RWPE1 (cell line): ENCODE measurements around the gene COL4A1.
A peak's percentile ranks its signal among the peaks of the same experiment; 100 is the strongest.

Experiments
- CTCF ChIA-PET: fragments of 350-600 bp; sonication (Branson Sonifier 250); formaldehyde crosslinking; extraction: SDS; loops from one replicate; lab custom pipeline; 2021; lab: Yijun Ruan, JAX
- POLR2A ChIA-PET: fragments of 400-600 bp; formaldehyde crosslinking; extraction: SDS; loops from one replicate; lab custom pipeline; 2020; ENCODE audit warnings: antibody characterized with exemption; ENCODE audit not compliant: low non-redundant PET; lab: Yijun Ruan, JAX
- DNase-seq: peaks from one replicate; pipeline ENCODE4 v3.0.0; 2012; ENCODE audit warnings: low spot score
- H3K27ac ChIP-seq: fragments of 450-650 bp; 2 replicates; pipeline ENCODE4 v1.5.1; 2017
- TF ChIP-seq, protein P1 (sequence below): fragments of 450-650 bp; conservative IDR thresholded peaks from 2 replicates; pipeline ENCODE4 v1.5.1; 2017; ENCODE audit warnings: low read depth, mild to moderate bottlenecking

Gene COL4A1

DNA sequence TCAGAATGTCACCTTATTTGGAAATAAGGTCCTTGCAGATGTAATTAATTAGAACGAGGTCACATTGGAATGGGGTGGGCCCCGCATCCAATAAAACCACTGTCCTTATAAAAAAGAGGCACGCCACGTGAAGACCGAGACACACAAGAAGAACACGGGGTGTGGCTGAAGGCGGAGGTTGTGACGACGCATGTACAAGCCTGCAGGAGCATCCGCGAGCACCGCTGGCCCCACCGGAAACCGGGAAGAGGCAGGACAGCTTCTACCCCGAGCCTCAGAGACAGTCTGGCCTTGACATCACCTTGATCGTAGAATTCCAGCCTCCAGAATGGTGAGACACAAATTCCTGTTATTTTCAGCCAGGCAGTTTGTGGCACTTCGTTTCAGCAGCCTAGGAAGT is 177.9 kb downstream of the COL4A1 start:
- TF ChIP-seq, protein P1, sequence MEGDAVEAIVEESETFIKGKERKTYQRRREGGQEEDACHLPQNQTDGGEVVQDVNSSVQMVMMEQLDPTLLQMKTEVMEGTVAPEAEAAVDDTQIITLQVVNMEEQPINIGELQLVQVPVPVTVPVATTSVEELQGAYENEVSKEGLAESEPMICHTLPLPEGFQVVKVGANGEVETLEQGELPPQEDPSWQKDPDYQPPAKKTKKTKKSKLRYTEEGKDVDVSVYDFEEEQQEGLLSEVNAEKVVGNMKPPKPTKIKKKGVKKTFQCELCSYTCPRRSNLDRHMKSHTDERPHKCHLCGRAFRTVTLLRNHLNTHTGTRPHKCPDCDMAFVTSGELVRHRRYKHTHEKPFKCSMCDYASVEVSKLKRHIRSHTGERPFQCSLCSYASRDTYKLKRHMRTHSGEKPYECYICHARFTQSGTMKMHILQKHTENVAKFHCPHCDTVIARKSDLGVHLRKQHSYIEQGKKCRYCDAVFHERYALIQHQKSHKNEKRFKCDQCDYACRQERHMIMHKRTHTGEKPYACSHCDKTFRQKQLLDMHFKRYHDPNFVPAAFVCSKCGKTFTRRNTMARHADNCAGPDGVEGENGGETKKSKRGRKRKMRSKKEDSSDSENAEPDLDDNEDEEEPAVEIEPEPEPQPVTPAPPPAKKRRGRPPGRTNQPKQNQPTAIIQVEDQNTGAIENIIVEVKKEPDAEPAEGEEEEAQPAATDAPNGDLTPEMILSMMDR, result no peak
- H3K27ac ChIP-seq, result no peak overlapping the region
- DNase-seq, result no peak
- CTCF ChIA-PET, result no interaction called here
- POLR2A ChIA-PET, result no interaction called here

DNA sequence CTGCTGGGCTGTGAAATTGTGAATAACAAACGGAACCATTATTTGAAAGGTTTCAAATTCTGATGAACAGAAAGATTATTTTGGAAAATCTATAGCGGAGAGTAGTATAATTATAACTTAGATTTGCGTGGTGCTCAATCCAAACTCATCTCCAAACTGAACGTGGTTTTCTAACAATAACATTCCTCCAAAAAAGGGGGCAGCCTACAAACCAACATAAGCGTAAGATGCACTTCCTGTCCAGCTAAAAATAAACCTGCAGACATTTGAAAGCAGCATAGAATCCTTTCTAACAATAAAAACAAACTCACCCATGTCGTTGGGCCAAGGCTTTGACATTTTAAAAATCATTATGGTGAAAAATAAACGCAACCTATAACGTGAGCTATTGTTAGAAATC is 178.4 kb downstream of the COL4A1 start:
- ChIA-PET POLR2A (no interaction called here), CTCF (interaction anchor here (0.6 kb wide), 1 partner anchor 853 kb away, joined by 4 read pairs; no protein-coding TSS in a partner anchor)
- no peak overlapping the region for H3K27ac ChIP-seq
- no peak for DNase-seq
- TF ChIP-seq, protein P1, result no peak

DNA sequence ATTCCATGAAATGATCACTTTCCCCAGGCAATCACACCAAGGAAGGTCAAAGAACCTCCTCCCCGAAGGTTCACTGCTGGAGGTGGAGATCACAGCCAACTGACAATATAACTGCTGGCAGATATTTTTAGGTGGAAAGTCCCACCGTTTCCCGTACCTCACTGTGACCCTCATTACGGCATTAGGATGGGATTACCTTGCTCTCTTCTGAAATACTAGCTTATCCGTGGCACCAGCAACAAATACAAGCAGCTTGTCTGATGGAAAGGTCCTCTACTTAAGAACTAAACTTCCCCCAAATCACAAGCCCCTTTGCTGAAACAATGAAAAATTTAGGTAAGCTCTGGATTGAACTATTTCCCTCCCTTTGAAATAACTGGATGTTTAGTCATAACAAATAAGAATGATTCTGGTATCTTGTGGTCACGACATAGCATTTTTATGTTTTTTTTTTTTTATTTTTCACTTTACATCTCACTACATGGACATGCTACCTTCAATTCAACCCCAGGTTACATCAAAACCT is 178.9 kb downstream of the COL4A1 start:
- CTCF ChIA-PET, result interaction anchor here (0.6 kb wide), 1 partner anchor 853 kb away, joined by 4 read pairs; no protein-coding TSS in a partner anchor
- H3K27ac ChIP-seq, result no peak overlapping the region
- POLR2A ChIA-PET, result no interaction called here
- TF ChIP-seq, protein P1, result no peak
- DNase-seq, result peak; percentile 17

DNA sequence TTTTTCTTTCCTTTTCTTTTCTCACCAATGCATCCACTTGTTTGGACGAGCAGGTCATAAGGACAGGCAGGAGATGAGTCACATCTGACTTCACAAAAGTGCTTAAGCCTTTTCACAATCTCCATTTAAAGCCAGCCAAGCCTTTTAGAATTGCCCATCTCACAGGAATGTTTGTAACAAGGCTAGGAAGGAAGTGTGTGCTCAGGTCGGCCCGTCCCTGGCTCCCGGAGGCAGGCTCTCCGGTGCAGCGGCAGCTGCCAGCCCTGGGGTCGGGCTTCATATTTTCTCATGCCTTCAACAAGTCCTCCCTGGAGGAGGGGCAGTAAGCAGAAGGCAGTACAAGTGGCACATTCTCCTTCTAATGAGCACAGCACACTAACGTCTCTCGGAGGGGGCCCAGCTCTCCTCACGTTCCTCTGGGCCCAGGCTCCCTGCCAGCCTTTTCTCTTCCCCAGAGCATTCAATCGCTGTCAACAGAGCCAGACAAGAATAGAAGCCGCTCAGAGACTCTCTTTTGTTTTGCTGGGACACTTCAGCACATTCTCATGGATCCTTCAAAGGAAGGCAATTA is 180.5 kb downstream of the COL4A1 start:
- TF ChIP-seq, protein P1, result no peak
- ChIA-PET CTCF (interaction anchor here (1.0 kb wide), 1 partner anchor 140 kb away, joined by 3 read pairs; no protein-coding TSS in a partner anchor), POLR2A (no interaction called here)
- peak overlapping the region; percentile 92 for H3K27ac ChIP-seq
- DNase-seq, result peak; percentile 84

DNA sequence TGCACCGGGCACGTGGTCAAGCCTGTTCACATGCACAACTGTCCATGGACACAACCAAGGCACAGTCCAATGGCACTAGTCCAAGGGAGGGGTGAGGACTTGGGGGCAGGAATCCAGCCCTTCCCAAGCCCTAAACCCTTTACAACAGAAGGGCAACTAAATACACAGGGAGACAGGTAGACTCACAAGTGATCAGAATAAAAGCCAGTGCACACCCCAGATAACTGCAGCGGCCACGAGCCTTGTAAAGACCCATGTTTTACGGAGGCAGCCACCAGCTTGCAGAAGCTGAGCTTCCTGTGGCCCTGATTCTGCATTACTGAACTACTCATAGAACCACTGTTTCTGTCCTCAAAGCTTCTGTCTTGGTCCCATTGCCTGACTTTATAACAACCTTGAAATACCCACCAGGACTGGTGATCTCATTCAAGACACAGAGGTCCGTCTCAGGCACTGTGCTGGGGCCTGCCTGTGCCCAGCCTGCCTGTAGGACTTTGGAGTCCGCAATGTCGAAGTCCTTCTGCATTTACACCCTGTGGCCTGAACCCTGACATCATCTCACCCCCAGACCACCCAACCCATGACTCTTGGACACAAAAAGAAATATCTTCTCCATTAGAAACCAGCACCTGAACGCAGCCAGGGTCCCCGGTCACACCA is 181.2 kb downstream of the COL4A1 start:
- CTCF ChIA-PET, result no interaction called here

DNA sequence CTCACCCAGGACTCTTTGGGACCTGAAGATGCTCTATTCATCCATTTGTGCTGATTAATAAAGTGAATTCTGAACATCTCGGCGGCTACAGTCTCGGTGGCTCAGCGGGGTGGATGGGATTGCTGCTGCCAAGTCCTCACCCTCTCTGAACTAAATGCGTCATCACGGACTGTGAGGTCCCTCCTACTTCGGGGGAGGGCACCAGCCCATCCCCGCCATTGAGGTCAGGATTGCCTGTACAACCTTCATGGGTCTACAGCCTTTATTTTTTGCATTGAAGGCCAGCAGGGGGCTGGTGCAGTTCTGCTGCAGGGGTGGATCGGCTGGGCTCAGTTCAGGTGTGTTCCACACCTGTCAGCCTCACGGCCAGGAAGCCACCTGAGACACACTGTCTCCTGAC is 181.8 kb downstream of the COL4A1 start:
- ChIA-PET CTCF (no interaction called here), POLR2A (interaction anchor here (0.5 kb wide), 1 partner anchor 353 kb away, joined by 5 read pairs; no protein-coding TSS in a partner anchor)
- DNase-seq, result no peak
- H3K27ac ChIP-seq, result peak overlapping the region; percentile 92
- TF ChIP-seq, protein P1, result no peak

More for the DNA sequence above, 181.2 kb downstream of the COL4A1 start:
- H3K27ac ChIP-seq, result peak overlapping the region; percentile 92
- POLR2A ChIA-PET, result interaction anchor here (0.5 kb wide), 1 partner anchor 354 kb away, joined by 5 read pairs; no protein-coding TSS in a partner anchor
- no peak for DNase-seq
- TF ChIP-seq, protein P1, result no peak
